Keratinocyte (primary cell): ENCODE data around the gene KCNJ6.

Source experiments
- EZH2 ChIP-seq: IDR thresholded peaks from one replicate; pipeline ENCODE4 v1.6.1; 2012; ENCODE audit warnings: inconsistent platforms, mild to moderate bottlenecking, low read length, moderate library complexity
- TF ChIP-seq, protein P1 (sequence below), 3 experiments: IDR thresholded peaks in 1 of 3; conservative IDR thresholded peaks in 1 of 3; optimal IDR thresholded peaks in 1 of 3; 2 replicates in 2 of 3; 3 replicates in 1 of 3; pipeline versions ENCODE3 to v1.5.1; 2011; ENCODE audit warnings: low read length in 3 of 3, mild to moderate bottlenecking in 3 of 3, moderate library complexity in 2 of 3, control low read depth in 1 of 3, inconsistent platforms in 1 of 3; ENCODE audit not compliant: insufficient read depth in 2 of 3; ENCODE audit errors: extremely low read depth in 1 of 3

DNA sequence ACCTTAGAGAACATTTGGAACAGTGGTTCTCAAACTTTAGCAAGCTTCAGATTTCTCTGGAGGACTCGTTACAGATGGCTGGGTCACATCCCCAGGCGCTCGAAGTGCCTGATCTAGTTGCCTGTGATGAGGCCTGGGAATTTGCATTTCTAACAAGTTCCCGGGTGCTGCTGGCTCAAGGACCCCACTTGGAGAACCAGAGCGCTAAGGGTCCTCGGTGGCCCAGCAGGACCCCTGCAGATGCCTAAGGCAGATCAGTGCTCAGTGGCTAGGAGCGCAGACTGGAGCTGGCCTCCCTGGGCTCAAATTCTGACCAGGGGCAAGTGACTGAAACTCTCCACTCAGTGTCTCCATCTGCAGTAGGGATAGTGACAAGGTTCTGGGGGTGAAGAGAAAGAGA, 341.5 kb downstream of the KCNJ6 start:
- no peak for TF ChIP-seq EZH2
- TF ChIP-seq, protein P1, sequence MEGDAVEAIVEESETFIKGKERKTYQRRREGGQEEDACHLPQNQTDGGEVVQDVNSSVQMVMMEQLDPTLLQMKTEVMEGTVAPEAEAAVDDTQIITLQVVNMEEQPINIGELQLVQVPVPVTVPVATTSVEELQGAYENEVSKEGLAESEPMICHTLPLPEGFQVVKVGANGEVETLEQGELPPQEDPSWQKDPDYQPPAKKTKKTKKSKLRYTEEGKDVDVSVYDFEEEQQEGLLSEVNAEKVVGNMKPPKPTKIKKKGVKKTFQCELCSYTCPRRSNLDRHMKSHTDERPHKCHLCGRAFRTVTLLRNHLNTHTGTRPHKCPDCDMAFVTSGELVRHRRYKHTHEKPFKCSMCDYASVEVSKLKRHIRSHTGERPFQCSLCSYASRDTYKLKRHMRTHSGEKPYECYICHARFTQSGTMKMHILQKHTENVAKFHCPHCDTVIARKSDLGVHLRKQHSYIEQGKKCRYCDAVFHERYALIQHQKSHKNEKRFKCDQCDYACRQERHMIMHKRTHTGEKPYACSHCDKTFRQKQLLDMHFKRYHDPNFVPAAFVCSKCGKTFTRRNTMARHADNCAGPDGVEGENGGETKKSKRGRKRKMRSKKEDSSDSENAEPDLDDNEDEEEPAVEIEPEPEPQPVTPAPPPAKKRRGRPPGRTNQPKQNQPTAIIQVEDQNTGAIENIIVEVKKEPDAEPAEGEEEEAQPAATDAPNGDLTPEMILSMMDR (optimal IDR thresholded peaks at IDR 0.05 in 1 of 3, IDR thresholded peaks at IDR 0.05 in 1 of 3, conservative IDR thresholded peaks at IDR 0.05 in 1 of 3; ENCODE audit: extremely low read depth in 1 of 3, insufficient read depth in 2 of 3, low read length in 3 of 3): no peak
